ENCODE measurements around the gene ENPP6.

DNA sequence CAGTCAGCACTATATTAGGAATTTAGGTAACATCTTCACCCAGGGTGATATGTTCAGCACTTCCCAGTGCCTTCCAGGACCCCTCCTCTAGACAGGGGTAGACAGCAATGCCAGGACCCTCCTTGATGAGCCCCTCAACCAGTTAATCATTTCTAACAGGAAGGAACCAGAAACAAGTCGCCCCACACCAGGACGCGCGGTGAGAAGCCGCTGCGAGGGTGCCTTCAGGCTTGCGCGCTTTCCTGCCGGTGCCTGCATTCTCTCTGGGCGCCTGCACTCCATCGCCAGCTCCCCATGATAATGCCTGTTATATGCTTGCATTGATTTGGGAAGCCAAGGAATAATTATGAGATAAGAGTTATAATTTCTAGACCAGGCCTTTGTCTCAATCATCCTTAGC lies 116.0 kb downstream of the ENPP6 start:
- TF ChIP-seq, protein P1, sequence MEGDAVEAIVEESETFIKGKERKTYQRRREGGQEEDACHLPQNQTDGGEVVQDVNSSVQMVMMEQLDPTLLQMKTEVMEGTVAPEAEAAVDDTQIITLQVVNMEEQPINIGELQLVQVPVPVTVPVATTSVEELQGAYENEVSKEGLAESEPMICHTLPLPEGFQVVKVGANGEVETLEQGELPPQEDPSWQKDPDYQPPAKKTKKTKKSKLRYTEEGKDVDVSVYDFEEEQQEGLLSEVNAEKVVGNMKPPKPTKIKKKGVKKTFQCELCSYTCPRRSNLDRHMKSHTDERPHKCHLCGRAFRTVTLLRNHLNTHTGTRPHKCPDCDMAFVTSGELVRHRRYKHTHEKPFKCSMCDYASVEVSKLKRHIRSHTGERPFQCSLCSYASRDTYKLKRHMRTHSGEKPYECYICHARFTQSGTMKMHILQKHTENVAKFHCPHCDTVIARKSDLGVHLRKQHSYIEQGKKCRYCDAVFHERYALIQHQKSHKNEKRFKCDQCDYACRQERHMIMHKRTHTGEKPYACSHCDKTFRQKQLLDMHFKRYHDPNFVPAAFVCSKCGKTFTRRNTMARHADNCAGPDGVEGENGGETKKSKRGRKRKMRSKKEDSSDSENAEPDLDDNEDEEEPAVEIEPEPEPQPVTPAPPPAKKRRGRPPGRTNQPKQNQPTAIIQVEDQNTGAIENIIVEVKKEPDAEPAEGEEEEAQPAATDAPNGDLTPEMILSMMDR (IDR thresholded peaks at IDR 0.05; ENCODE audit: low read depth, low read length), result no peak
- TF ChIP-seq EZH2phosphoT487 (IDR thresholded peaks at IDR 0.05; ENCODE audit: low read depth), result no peak
